Kidney (tissue), 14 donors: Measurements from ENCODE around the gene PLCB1. TPM values are rescaled to one million over a fixed set of nuclear protein-coding genes. Genes with fewer than 3 reads are reported as not detected.
"Not testable (repeated sequence)": the region's sequence is repeated elsewhere in the genome, so short reads cannot be mapped to it uniquely, and the experiment has no call there.

Experiments
- DNase-seq, 5 donors: peaks; one replicate each; pipeline ENCODE4 v3.0.0-alpha.2; 2013 to 2020
- FAIRE-seq: peaks from 2 replicates; lab custom pipeline; 2012; peaks lifted over from hg19 to GRCh38; lab: Jason Lieb, UNC
- H3K27ac ChIP-seq, 2 donors: one replicate each; pipeline ENCODE4 v1.7.0; 2013; ENCODE audit warnings: low read depth in 2 of 2, low read length in 2 of 2, inconsistent platforms in 1 of 2
- H3K27me3 ChIP-seq: one replicate; pipeline ENCODE4 v1.7.1; 2013; ENCODE audit warnings: low read length, inconsistent platforms; ENCODE audit not compliant: control insufficient read depth, insufficient read depth
- H3K36me3 ChIP-seq, 3 donors: one replicate each; pipeline versions ENCODE4 v1.7.0 to v1.7.1; 2013; ENCODE audit warnings: low read length in 3 of 3, control low read depth in 1 of 3, inconsistent platforms in 1 of 3; ENCODE audit not compliant: insufficient read depth in 3 of 3, control insufficient read depth in 2 of 3
- H3K4me1 ChIP-seq, 3 donors: one replicate each; pipeline versions ENCODE4 v1.7.0 to v1.7.1; 2013; ENCODE audit warnings: low read length in 3 of 3, inconsistent platforms in 1 of 3, low read depth in 1 of 3; ENCODE audit not compliant: control insufficient read depth in 2 of 3, insufficient read depth in 2 of 3
- H3K4me3 ChIP-seq, 3 donors: one replicate each; pipeline versions ENCODE4 v1.7.0 to v1.8.1; 2013; ENCODE audit warnings: low read length in 3 of 3, control low read depth in 1 of 3, inconsistent platforms in 1 of 3
- H3K9ac ChIP-seq, 3 donors: one replicate each; pipeline versions ENCODE4 v1.7.0 to v1.7.1; 2013; ENCODE audit warnings: low read length in 3 of 3, control low read depth in 1 of 3, inconsistent platforms in 1 of 3
- H3K9me3 ChIP-seq, 3 donors: one replicate each; pipeline versions ENCODE4 v1.7.0 to v1.7.1; 2013; ENCODE audit warnings: low read length in 3 of 3, control low read depth in 1 of 3, inconsistent platforms in 1 of 3; ENCODE audit not compliant: control insufficient read depth in 2 of 3, insufficient read depth in 1 of 3
- intact Hi-C: fragments of 100-400 bp; cut with DNase I; formaldehyde crosslinking; loops from one replicate; pipeline ENCODE4 v1.11.1; 2022
- polyA plus RNA-seq: library from polyadenylated mRNA; stranded (reverse); fragments of 350-450 nt; fragmentation: Illumina TruSeq; extraction: RNeasy Lipid Tissue Mini Kit (QIAGEN cat#74804); gene quantifications from one replicate; pipeline ENCODE4 v1.2.3, GENCODE V29; 2014; ENCODE audit warnings: low read depth, low replicate concordance; ENCODE audit not compliant: insufficient read depth
- total RNA-seq: library from RNA; stranded (reverse); fragmentation: NEBNext Ultra II Directional; extraction: Animal tissue kit (Norgen Biotek cat#: 25700); gene quantifications from one replicate; pipeline ENCODE4 v1.2.1, GENCODE V29; 2021
- TF ChIP-seq, protein P1 (sequence below): IDR thresholded peaks from 3 replicates; pipeline ENCODE4 v1.5.1; 2012; ENCODE audit warnings: mild to moderate bottlenecking, moderate library complexity, borderline replicate concordance; ENCODE audit not compliant: insufficient read depth; ENCODE audit errors: extremely low read depth
- donor health status: control.
- donor health status: control.
- donor health status: control.
- donor health status: control.
- donor health status: control.
- donor health status: DM: yes; HTN: yes; CAD: no.
- donor health status: Normal renal cell carcinoma (clear cell type).

Gene PLCB1
- total and polyA plus RNA-seq, 2 donors from 2014 or later: 9.4 to 107 TPM

- no peak overlapping the region for H3K4me3 ChIP-seq
- H3K9me3 ChIP-seq: no peaks in the 10 kb centered on the region
- H3K9ac ChIP-seq: no peak overlapping the region
- DNase-seq: no peak
- TF ChIP-seq, protein P1, sequence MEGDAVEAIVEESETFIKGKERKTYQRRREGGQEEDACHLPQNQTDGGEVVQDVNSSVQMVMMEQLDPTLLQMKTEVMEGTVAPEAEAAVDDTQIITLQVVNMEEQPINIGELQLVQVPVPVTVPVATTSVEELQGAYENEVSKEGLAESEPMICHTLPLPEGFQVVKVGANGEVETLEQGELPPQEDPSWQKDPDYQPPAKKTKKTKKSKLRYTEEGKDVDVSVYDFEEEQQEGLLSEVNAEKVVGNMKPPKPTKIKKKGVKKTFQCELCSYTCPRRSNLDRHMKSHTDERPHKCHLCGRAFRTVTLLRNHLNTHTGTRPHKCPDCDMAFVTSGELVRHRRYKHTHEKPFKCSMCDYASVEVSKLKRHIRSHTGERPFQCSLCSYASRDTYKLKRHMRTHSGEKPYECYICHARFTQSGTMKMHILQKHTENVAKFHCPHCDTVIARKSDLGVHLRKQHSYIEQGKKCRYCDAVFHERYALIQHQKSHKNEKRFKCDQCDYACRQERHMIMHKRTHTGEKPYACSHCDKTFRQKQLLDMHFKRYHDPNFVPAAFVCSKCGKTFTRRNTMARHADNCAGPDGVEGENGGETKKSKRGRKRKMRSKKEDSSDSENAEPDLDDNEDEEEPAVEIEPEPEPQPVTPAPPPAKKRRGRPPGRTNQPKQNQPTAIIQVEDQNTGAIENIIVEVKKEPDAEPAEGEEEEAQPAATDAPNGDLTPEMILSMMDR: no peak
- H3K4me1 ChIP-seq: peaks cover 7 to 16% (median 10%) of the 10 kb centered on the region in 3 donors
- intact Hi-C loops: no loop called here
- H3K27ac ChIP-seq: no peak overlapping the region
- no peak for FAIRE-seq
- no peaks in the 10 kb centered on the region for H3K27me3 ChIP-seq
- H3K36me3 ChIP-seq: no peaks in the 10 kb centered on the region
These were observed 302.3 kb downstream of the PLCB1 start for GRCh38 chr20:8434326-8434876.

DNA sequence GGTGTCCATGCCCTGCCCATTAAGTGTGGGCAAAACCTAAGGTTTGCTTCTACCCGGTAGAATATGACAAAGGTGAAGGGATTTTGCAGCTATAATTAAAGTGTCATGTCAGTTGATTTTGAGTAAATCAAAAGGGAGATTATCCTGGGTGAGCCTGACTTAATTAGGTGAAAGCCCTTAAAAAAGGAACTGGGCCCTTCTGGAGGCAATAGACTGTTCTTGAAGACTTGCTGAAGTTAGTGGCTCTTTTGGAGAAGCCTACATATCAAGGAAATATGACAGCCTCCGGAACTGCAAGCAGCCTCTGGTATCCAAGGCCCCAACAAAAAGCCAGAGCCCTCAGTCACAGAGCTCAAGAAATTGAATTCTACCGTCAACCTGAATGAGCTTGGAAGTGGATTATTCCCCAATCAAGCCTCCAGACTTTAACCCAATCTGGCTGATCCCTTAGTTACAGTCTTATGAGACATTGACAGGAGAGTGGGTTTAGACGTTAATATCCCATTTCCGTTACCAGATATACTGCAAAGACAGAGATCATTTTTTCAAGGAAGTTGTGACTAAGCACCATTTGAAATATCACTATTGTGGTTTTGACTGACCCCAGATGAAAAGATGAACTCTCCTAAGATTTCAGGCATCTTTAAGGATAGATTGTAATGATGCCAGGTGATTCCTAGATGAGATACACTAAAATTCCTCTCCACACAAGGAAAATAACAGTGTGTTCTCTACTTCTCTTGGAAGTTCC lies 303.4 kb downstream of the PLCB1 start:
- H3K9me3 ChIP-seq: no peaks in the 10 kb centered on the region
- TF ChIP-seq, protein P1: no peak
- no peak overlapping the region for H3K9ac ChIP-seq
- H3K27ac ChIP-seq: no peak overlapping the region
- no peaks in the 10 kb centered on the region for H3K36me3 ChIP-seq
- intact Hi-C loops: no loop called here
- H3K27me3 ChIP-seq: no peaks in the 10 kb centered on the region
- no peak for FAIRE-seq
- H3K4me1 ChIP-seq: peaks cover 7 to 16% (median 10%) of the 10 kb centered on the region in 3 donors
- no peak for DNase-seq
- no peak overlapping the region for H3K4me3 ChIP-seq

DNA sequence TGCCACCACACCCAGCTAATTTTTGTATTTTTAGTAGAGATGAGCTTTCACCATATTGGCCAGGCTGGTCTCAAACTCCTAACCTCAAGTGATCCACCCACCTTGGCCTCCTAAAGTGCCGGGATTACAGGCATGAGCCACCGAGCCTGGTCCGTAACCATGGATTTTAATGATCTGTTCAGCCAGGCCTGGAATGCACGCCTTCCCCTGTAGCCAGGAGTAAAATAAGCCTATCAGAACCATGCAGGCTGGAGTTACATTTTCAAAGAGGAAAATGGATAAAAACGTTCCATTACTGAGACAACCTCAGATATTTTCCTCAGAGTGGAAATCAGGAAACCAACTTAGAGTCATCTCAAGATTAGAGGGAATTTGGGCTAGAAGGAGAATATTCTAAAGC lies 304.9 kb downstream of the PLCB1 start:
- H3K9me3 ChIP-seq, H3K9ac ChIP-seq, DNase-seq, H3K36me3 ChIP-seq, intact Hi-C loops, H3K27me3 ChIP-seq, H3K4me3 ChIP-seq, H3K27ac ChIP-seq, FAIRE-seq: not testable (repeated sequence)
- H3K4me1 ChIP-seq: peaks cover 4 to 10% (median 5%) of the 10 kb centered on the region in 3 donors

- no peak overlapping the region for H3K9ac ChIP-seq
- no peak overlapping the region for H3K27ac ChIP-seq
- TF ChIP-seq, protein P1: no peak
- FAIRE-seq (no peak), DNase-seq (no peak)
- no peaks in the 10 kb centered on the region for H3K9me3 ChIP-seq
- H3K4me3 ChIP-seq: no peak overlapping the region
- H3K4me1 ChIP-seq: no peaks in the 10 kb centered on the region
- no peaks in the 10 kb centered on the region for H3K36me3 ChIP-seq
- intact Hi-C loops: no loop called here
- H3K27me3 ChIP-seq: no peaks in the 10 kb centered on the region
These were observed 306.7 kb downstream of the PLCB1 start for GRCh38 chr20:8438748-8439147.
